GM12878 (cell line): ENCODE data around the gene ITIH5. TPM values are rescaled to one million over a fixed set of nuclear protein-coding genes. Genes with fewer than 3 reads are reported as not detected.

Experiments
- ATAC-seq: fragments of 200-7000 bp; cut with Tn5 transposase; 3 replicates; pipeline ENCODE4 v1.9.1; 2020; ENCODE audit warnings: mild to moderate bottlenecking, moderate library complexity
- BruUV-seq: library from RNA; stranded (reverse); fragments of 400-500 nt; replicated peaks from 2 replicates; lab custom pipeline; 2021; lab: Mats Ljungman, UMichigan
- CTCF ChIA-PET: fragments of 300-600 bp; sonication (Branson Sonifier 250); formaldehyde crosslinking; extraction: SDS; loops from one replicate; lab custom pipeline; 2021; ENCODE audit warnings: inconsistent platforms; lab: Yijun Ruan, JAX
- POLR2A ChIA-PET: fragments of 350-600 bp; formaldehyde crosslinking; extraction: SDS; loops from one replicate; lab custom pipeline; 2021; ENCODE audit warnings: inconsistent platforms; lab: Charles Lee
- RAD21 ChIA-PET: fragments of 300-600 bp; sonication (Branson Sonifier 250); formaldehyde crosslinking; loops from one replicate; lab custom pipeline; 2023; ENCODE audit warnings: antibody characterized with exemption; ENCODE audit not compliant: unreplicated experiment; lab: Charles Lee
- SMC1A ChIA-PET: fragments of 300-600 bp; sonication (Branson Sonifier 250); formaldehyde crosslinking; loops from one replicate; lab custom pipeline; 2023; ENCODE audit not compliant: unreplicated experiment, uncharacterized antibody; lab: Charles Lee
- DNase-seq: peaks from one replicate; pipeline ENCODE4 v3.0.0-alpha.2; 2011; ENCODE audit warnings: low read depth, low spot score
- FAIRE-seq: peaks from 3 replicates; lab custom pipeline; 2011; peaks lifted over from hg19 to GRCh38; lab: Jason Lieb, UNC
- H2AFZ ChIP-seq: 2 replicates; pipeline ENCODE4 v1.6.0; 2011; ENCODE audit warnings: low read depth, low read length, control low read depth; ENCODE audit not compliant: control insufficient read depth
- H3K27ac ChIP-seq: 2 replicates; pipeline ENCODE4 v1.5.1; 2011; ENCODE audit warnings: control low read depth; ENCODE audit not compliant: control insufficient read depth, insufficient read depth
- H3K27me3 ChIP-seq, 2 experiments: replicated peaks in 1 of 2; 2 replicates each; pipeline versions ENCODE4 v1.6.0 to v1.6.1; 2011; ENCODE audit warnings: low read length in 1 of 2; ENCODE audit not compliant: control insufficient read depth in 2 of 2, insufficient read depth in 2 of 2
- H3K36me3 ChIP-seq, 2 experiments: 2 replicates each; pipeline ENCODE4 v1.5.1; 2011; ENCODE audit warnings: low read length in 1 of 2; ENCODE audit not compliant: control insufficient read depth in 2 of 2, insufficient read depth in 2 of 2
- H3K4me1 ChIP-seq: 2 replicates; pipeline ENCODE4 v1.6.1; 2011; ENCODE audit warnings: mild to moderate bottlenecking, low read length, moderate library complexity, mixed read lengths; ENCODE audit not compliant: control insufficient read depth, insufficient read depth
- H3K4me2 ChIP-seq: 2 replicates; pipeline ENCODE4 v1.6.0; 2011; ENCODE audit warnings: control low read depth; ENCODE audit not compliant: control insufficient read depth, insufficient read depth
- H3K4me3 ChIP-seq: fragments of 200-600 bp; sonication (generic); 2 replicates; pipeline ENCODE4 v1.5.1; 2016
- H3K79me2 ChIP-seq: 2 replicates; pipeline ENCODE4 v1.6.0; 2011; ENCODE audit warnings: low read length; ENCODE audit not compliant: control insufficient read depth, insufficient read depth
- H3K9ac ChIP-seq: 2 replicates; pipeline ENCODE4 v1.8.0; 2011; ENCODE audit warnings: low read length, control low read depth, mixed read lengths; ENCODE audit not compliant: control insufficient read depth, insufficient read depth
- H3K9me3 ChIP-seq: replicated peaks from 3 replicates; pipeline ENCODE4 v1.5.1; 2011; ENCODE audit warnings: mild to moderate bottlenecking, low read length; ENCODE audit not compliant: control insufficient read depth, insufficient read depth
- H4K20me1 ChIP-seq: 2 replicates; pipeline ENCODE4 v1.6.0; 2011; ENCODE audit not compliant: control insufficient read depth, insufficient read depth
- BACH1 ChIP-seq: fragments of 450-650 bp; IDR thresholded peaks from 2 replicates; pipeline ENCODE4 v1.6.1; 2017; ENCODE audit warnings: mild to moderate bottlenecking, borderline replicate concordance
- IKZF1 ChIP-seq: fragments of 450-650 bp; conservative IDR thresholded peaks from 2 replicates; pipeline ENCODE4 v1.6.1; 2017; ENCODE audit warnings: antibody characterized with exemption, mild to moderate bottlenecking
- IKZF2 ChIP-seq, 2 experiments: fragments of 450-650 bp; IDR thresholded peaks; 2 replicates each; pipeline ENCODE4 v1.6.1; 2017; ENCODE audit warnings: mild to moderate bottlenecking in 2 of 2, moderate library complexity in 2 of 2
- NFYA ChIP-seq: IDR thresholded peaks from 2 replicates; pipeline ENCODE4 v1.6.1; 2011; ENCODE audit warnings: low read depth, mild to moderate bottlenecking, low read length, improper control_type of control experiment, borderline replicate concordance
- RELB ChIP-seq: fragments of 450-650 bp; IDR thresholded peaks from 2 replicates; pipeline ENCODE4 v1.6.1; 2017; ENCODE audit warnings: low read depth, mild to moderate bottlenecking, moderate library complexity
- ZNF274 ChIP-seq: IDR thresholded peaks from one replicate; pipeline ENCODE4 v1.8.0; 2011; ENCODE audit not compliant: insufficient read length, insufficient read depth
- ZNF622 ChIP-seq: fragments of 450-650 bp; IDR thresholded peaks from 2 replicates; pipeline ENCODE4 v1.6.1; 2017; ENCODE audit warnings: mild to moderate bottlenecking, inconsistent platforms
- WGBS: methylation state at CpG from one replicate; pipeline ENCODE4 v1.1.6; 2016; ENCODE audit warnings: low lambda C conversion rate; ENCODE audit not compliant: insufficient replicate concordance, insufficient coverage; ENCODE audit errors: missing lambda C conversion rate; 5-methylcytosine and 5-hydroxymethylcytosine counted together
- in situ Hi-C: fragments of 300-500 bp; cut with MboI; formaldehyde crosslinking; loops from 9 replicates; pipeline ENCODE4 v1.14.3; 2018; ENCODE audit warnings: mixed read lengths
- intact Hi-C: fragments of 100-400 bp; cut with micrococcal nuclease; formaldehyde crosslinking; loops from one replicate; pipeline ENCODE4 v1.14.2; 2022; ENCODE audit not compliant: unreplicated experiment
- polyA plus RNA-seq, 11 experiments: library from polyadenylated mRNA; depleted of rRNA in 4 of 11; unstranded in 6 of 11; stranded (reverse) in 5 of 11; fragments of >200 nt; fragmentation: Nextera tagmentation in 4 of 11; fragmentation: Illumina TruSeq in 1 of 11; extraction: Ambion mirVana in 4 of 11; extraction: Trizol in 1 of 11; gene quantifications; 1 replicate in 1 of 11; 2 replicates in 10 of 11; pipeline versions ENCODE4 v1.2.1 to v1.2.3, GENCODE V29; 2011 to 2016; ENCODE audit warnings: inconsistent platforms in 2 of 11, missing spikeins in 2 of 11, low read depth in 1 of 11
- total RNA-seq, 4 experiments: library from RNA; depleted of rRNA in 3 of 4; stranded (reverse); fragments of >200 nt in 3 of 4; fragmentation: Illumina TruSeq in 1 of 4; extraction: Trizol in 1 of 4; gene quantifications; 2 replicates each; pipeline versions ENCODE4 v1.2.1 to v1.2.3, GENCODE V29; 2013 to 2021

Gene ITIH5
- total and polyA plus RNA-seq, 10 of the 15 experiments (the other 5 are each of a cell fraction or from before 2014, with no cell fraction given) = 0.14 to 0.43 (median 0.21) TPM; not detected in 7

- in situ Hi-C loops = no loop called here
- POLR2A ChIA-PET = interaction anchor here (0.7 kb wide), 1 partner anchor 96 kb away, joined by 3 read pairs; no protein-coding TSS in a partner anchor
- RAD21 ChIA-PET = interaction anchor here (0.5 to 1.4 kb wide), 2 partner anchors 9 to 62 kb away, joined by 3 to 6 read pairs; no protein-coding TSS in a partner anchor
Observed at GRCh38 chr10:7587865-7588188, 78.9 kb downstream of the ITIH5 start.

More at GRCh38 chr10:7587865-7588188, 78.9 kb downstream of the ITIH5 start:
- Histone ChIP-seq H3K4me3 (no peak overlapping the region), H3K27me3 (no peaks in the 10 kb centered on the region; a peak in 1 of 4 replicates), H3K36me3 (no peaks in the 10 kb centered on the region), H4K20me1 (no peaks in the 10 kb centered on the region), H3K79me2 (no peaks in the 10 kb centered on the region), H3K27ac (no peak overlapping the region), H2AFZ (no peak overlapping the region), H3K4me2 (no peak overlapping the region), H3K4me1 (no peaks in the 10 kb centered on the region), H3K9ac (no peak overlapping the region), H3K9me3 (no peaks in the 10 kb centered on the region)
- BruUV-seq = no TSS peak
- ATAC-seq = no peak
- peak; percentile 67 for TF ChIP-seq IKZF1
- TF ChIP-seq NFYA = no peak
- TF ChIP-seq ZNF622 = no peak
- TF ChIP-seq BACH1 = no peak
- 0 out of 2 replicates have a peak, but pooled peaks have one; percentile 38 for TF ChIP-seq RELB
- peak; percentile 56 to 58; a peak in 3 of 4 replicates for TF ChIP-seq IKZF2 (IDR thresholded peaks at IDR 0.05)
- no peak for TF ChIP-seq ZNF274
- ChIA-PET CTCF (interaction anchor here (1.0 to 2.1 kb wide), 2 partner anchors 9 to 62 kb away, joined by 3 to 8 read pairs; no protein-coding TSS in a partner anchor), SMC1A (no interaction called here)
- intact Hi-C loops = no loop called here
- 31% methylated on average over 5 of the region's 6 CpGs for WGBS
- DNase-seq = no peak
- FAIRE-seq = no peak
